Stimulated activated CD4-positive, alpha-beta T cell treated with anti-CD3 and anti-CD28 coated beads, Interleukin-4, amount 100 ng/mL, for 1 hour (primary cell): ENCODE measurements around the gene USF2.
"Not testable (repeated sequence)": the region's sequence is repeated elsewhere in the genome, so short reads cannot be mapped to it uniquely, and the experiment has no call there.

Experiments used
- DNase-seq: peaks from one replicate; pipeline ENCODE4 v3.0.0-alpha.2; 2020

The USF2 gene, protein sequence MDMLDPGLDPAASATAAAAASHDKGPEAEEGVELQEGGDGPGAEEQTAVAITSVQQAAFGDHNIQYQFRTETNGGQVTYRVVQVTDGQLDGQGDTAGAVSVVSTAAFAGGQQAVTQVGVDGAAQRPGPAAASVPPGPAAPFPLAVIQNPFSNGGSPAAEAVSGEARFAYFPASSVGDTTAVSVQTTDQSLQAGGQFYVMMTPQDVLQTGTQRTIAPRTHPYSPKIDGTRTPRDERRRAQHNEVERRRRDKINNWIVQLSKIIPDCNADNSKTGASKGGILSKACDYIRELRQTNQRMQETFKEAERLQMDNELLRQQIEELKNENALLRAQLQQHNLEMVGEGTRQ

DNA sequence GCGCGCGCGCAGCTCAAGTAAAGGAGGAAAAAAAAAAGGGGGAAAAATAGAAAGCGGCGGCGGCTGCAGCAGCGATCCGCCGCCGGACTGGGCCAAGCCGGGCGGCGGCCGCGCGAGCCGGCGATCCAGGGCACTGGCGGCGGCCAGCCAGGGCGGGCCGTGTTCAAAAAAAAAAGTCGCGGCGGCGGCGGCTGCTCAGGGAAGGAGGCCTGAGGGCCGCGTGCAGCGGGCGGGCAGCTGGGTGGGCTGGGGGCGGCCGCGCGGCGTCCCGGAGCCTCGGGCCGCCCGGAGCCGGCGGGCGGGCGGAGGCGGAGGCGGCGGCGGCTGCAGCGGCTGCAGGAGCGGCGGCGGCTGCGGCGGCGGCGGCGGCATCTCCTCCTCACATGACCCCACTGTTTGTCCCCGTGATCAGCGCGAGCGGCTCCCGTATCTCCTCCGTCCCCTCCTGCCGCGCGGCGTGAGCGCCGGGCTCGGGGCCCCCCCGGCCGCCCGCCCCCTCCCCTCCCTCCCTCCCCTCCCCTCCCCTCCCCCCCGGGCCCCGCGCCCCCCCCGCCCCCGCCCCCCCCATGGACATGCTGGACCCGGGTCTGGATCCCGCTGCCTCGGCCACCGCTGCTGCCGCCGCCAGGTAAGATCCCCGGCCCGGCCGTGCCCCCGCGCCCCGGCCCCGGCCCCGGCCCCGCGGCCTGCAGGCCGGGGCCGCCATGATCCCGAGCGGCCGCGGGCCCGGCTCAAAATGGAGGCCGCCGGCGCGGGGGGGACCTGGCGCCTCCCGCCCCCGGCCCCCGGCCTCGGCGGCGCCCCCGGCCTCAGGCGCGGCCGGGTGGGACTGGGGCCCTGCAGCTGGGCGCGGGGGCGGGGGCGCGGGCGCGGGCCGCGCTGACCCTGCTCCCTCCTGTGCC, at the start of gene USF2:
TSS of gene USF2 (plus strand) at position 427 of the 902 bp plus-strand sequence. CDS start at position 567, 140 bp downstream.
- DNase-seq: peak; percentile 68

GRCh38 chr19:35219008-35219407, 49.8 kb upstream of the USF2 start:
- no peak for DNase-seq

- no peak for DNase-seq
Observed at GRCh38 chr19:35220315-35220921, 48.3 kb upstream of the USF2 start.

DNA sequence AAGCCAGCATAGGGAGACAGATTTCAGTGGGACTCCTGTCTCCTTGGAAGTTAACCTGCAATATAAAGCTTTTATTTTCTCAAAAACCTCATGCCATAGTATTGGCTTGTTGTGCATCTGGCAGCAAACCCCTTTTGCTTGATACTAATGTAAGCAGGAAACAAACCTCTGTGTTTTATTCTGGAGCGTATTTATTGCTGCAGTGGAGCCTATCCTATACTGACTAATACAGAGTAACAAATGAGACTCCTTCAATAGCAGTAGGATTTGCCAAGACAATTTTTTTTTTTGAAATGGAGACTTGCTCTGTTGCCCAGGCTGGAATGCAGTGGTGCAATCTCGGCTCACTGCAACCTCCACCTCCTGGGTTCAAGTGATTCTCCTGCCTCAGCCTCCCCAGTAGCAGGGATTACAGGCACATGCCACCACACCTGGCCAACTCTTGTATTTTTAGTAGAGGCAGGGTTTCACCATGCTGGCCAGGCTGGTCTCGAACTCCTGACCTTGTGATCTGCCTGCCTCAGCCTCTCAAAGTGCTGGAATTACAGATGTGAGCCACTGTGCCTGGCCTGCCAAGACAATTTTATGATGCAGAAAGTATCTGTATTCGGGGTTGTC, 47.7 kb upstream of the USF2 start:
- DNase-seq: not testable (repeated sequence)

DNA sequence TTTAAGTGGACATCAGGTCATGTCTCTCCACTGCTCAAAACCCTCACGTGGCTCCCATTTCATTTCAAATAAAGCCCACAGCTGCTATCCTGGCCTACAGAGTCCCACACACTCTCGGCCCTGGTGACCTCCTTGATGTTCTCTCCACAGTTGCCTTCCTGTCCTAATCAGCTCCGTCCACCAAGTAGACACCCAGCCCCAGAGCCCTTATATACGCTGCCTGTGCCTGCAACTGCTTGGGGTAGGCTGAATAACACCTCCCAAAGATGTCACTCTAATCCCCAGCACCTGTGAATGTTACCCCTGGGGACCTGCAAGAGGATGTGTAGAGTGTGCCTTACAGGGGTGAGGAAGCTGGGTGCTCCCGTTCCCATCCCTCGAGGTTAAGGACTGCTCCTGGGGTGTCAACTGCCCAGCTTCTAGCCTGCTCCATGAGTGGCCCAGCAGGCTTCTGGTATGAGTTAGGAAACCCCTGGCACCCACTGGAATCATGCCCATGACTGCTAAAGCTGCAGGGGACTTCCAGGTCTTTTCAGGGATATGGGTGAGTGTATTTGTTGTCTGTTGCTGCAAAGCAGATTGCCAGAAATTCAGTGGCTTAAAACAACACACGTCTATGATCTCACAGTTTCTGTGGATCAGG, 46.3 kb upstream of the USF2 start:
- no peak for DNase-seq

DNA sequence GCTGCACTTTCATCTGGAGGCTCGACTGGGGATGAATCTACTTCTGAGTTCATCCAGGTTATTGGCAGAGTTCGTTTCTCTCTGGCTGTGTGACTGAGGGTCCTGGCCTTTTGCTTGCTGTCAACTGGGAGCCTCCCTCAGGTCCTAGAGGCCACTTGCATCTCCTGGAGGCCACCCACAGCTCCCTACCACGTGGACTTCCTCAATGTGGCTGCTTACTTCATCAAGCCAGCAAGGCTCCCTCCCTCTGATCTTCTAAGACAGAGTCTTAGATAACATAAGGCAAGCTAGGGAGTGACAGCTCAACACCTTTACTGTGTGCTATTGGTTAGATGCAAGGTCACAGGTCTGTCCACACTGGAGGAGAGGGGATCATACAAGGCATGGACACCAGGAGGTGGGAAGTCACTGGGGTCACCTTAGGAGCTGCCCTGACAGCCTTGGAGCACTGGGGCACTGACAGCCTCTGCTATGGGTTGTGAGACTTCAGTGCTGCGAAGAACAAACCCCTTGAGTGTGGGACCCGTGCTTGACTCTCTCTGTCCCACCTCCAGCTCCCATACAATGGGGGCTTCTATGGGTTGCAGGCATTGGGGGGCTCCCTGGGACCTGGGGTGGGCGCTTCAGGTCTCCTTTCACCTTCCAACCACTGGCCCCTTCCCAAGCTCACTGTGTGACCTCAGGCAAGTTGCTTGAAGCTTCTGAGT, 45.5 kb upstream of the USF2 start:
- no peak for DNase-seq

DNA sequence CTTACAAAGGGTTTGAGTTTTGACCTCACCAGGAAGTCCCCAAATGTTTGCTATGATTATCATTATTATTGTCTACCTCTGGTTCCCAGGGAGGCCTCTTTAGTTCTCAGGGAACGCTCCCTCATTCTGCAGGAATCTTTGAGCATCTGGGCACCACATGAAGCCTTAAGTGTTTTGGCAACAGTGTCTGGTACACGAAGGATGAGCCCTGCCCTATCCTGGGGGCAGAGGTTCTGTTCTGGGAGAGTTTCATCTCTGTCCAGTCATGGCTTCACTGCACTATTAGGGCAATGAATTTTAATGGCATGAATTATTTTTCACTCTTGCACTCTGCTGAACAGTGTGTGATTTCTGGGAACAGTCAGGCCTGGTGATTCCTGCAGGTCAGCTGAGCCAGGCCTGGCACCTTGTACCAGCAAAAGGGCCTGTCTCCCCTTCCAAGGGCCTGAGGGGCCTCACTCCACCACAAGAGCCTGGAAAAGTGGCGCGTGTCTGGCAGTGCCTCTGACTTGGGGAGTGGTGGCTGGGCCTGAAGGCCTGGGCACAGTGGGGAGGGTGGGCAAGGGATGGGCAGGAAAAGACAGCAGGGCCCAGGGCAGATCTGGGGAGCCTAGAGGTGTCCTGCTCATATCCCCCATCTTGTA, 44.8 kb upstream of the USF2 start:
- DNase-seq: no peak

GRCh38 chr19:35224681-35225571, 43.8 kb upstream of the USF2 start:
- no peak for DNase-seq

- no peak for DNase-seq
Observed at GRCh38 chr19:35225951-35226350, 42.8 kb upstream of the USF2 start.

DNA sequence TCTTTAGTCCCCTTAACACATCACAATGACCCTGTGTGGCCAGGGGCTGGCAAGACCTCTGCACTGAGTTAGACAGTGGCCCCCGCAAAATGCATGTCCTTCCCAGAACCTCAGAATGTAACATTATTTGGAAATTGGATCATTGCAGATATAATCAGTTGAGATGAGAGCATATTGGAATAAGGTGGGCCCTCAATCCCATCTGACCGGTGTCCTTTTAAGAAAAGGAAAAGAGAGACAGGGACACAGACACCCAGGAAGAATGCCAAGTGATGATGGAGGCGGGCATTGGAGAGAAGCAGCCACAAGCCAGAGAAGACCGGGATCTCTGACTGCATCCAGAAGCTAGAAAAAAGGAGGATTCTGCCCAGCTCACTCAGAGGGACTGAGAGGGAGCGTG, 42.0 kb upstream of the USF2 start:
- no peak for DNase-seq

GRCh38 chr19:35228177-35228930, 40.4 kb upstream of the USF2 start, which contains the start of gene FAM187B:
Gene FAM187B, minus strand, starts transcription at chr19:35228739. Its CDS starts 59 bp downstream, at chr19:35228680.
- no peak for DNase-seq

GRCh38 chr19:35229601-35230000, 39.2 kb upstream of the USF2 start:
- DNase-seq: no peak

- DNase-seq: no peak
Observed at GRCh38 chr19:35231956-35232645, 36.7 kb upstream of the USF2 start.

DNA sequence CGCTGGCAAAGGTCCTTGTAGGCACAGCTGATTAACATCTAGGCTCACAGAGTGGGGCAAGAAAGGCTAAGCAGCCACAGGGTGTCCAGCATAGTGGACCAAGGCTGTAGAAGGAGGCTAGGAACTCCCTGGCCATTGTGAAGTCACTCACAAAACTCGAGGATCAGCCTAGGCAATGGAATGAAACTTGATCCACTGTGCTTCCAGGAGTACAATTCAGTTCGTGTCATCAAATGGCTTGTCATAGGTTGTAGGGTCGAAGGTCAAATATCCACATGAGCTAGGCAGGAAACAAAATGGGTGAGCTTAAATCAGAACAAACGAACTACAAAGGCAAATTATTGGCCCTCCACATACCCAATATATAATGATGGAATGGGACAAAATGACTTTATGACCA, 35.9 kb upstream of the USF2 start:
- DNase-seq: no peak

DNA sequence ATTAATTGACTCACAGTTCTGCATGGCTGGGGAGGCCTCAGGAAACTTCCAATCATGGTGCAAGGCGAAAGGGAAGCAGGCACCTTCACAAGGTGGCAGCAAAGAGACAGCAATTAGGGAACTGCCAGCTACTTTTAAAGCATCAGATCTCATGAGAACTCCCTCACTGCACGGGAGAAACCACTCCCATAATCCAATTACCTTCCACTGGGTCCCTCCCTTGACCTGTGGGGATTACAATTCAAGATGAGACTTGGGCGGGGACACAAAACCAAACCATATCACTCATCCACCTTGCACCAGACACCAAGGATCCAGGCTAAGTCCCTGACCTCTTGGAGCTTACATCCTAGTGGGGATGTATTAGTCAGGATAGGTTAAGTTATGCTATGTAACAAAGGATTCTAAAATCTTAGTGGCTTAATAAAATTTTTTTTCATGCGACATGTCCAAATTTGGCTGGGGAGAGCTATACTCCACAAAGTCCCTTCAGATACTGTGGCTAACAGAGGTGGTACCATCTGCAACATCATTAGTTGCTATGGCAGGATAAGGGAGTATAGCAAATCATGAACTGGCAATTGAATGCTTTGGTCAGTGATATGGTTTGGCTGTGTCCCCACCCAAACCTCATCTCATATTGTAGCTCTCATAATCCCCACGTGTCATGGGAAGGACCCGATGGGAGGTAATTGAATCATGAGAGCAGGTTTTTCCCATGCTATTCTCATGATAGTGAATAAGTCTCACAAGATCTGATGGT, 31.9 kb upstream of the USF2 start:
- no peak for DNase-seq

DNA sequence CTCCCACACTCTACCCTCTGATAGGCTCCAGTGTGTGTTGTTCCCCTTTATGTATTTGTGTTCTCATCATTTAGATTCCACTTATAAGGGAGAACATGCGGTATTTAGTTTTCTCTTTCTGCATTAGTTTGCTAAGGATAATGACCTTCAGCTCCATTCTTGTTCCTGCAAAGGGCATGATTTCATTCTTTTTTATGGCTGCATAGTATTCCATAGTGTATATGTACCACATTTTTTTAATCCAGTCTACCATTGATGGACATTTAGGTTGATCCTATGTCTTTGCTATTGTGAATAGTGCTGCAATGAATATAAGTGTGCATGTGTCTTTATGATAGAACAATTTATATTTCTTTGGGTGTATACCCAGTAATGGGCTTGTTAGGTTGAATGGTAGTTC, 29.2 kb upstream of the USF2 start:
- not testable (repeated sequence) for DNase-seq

DNA sequence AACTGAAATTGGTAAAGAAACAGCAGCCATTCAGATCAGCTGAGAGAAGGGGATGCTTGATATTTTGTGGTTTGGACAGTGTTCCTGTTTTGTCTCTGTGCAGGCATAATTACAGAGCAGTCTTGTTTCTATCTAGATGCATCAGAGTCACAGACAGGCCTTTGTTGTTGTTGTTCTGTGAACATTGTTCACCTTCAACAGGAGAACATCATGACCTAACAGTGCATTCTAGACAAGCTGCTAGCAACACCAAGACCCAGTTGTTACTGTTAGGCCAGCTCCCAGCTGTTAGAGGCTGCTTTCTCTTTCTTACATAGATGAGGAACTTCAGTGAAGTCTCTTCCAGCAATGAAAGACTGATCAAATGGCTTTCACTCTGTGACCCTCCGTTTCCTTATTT, 28.4 kb upstream of the USF2 start:
- no peak for DNase-seq

- no peak for DNase-seq
Observed at GRCh38 chr19:35241417-35241816, 27.3 kb upstream of the USF2 start.
